Mesenchymal stem cell (in vitro differentiated cells and primary cell): ENCODE data around the gene HIKESHI.
"Not testable (repeated sequence)": the region's sequence is repeated elsewhere in the genome, so short reads cannot be mapped to it uniquely, and the experiment has no call there.

Experiments used
- DNase-seq: peaks from one replicate; pipeline ENCODE4 v3.0.0-alpha.2; 2013
- H2AFZ ChIP-seq: one replicate; pipeline ENCODE4 v1.6.1; 2013; ENCODE audit warnings: low read depth, mild to moderate bottlenecking, control low read depth, inconsistent platforms, low read length, moderate library complexity
- H2AK5ac ChIP-seq: 2 replicates; pipeline ENCODE4 v1.6.1; 2013; ENCODE audit warnings: low read length, moderate library complexity, mild to moderate bottlenecking, inconsistent platforms; ENCODE audit not compliant: severe bottlenecking
- H2BK120ac ChIP-seq: one replicate; pipeline ENCODE4 v1.6.1; 2013; ENCODE audit warnings: low read depth, mild to moderate bottlenecking, inconsistent platforms, low read length, moderate library complexity
- H2BK12ac ChIP-seq, 2 experiments: one replicate each; pipeline ENCODE4 v1.6.1; 2013; ENCODE audit warnings: inconsistent platforms in 2 of 2, low read length in 2 of 2, mild to moderate bottlenecking in 2 of 2, moderate library complexity in 2 of 2, control low read depth in 1 of 2
- H2BK15ac ChIP-seq: one replicate; pipeline ENCODE4 v1.6.1; 2013; ENCODE audit warnings: mild to moderate bottlenecking, low read depth, inconsistent platforms; ENCODE audit not compliant: poor library complexity, severe bottlenecking
- H2BK5ac ChIP-seq: 2 replicates; pipeline ENCODE4 v1.6.1; 2013; ENCODE audit warnings: low read depth, mild to moderate bottlenecking, low read length, control low read depth, inconsistent platforms; ENCODE audit not compliant: poor library complexity, severe bottlenecking
- H3K14ac ChIP-seq, 2 experiments: one replicate each; pipeline ENCODE4 v1.6.1; 2013; ENCODE audit warnings: inconsistent platforms in 2 of 2, low read length in 2 of 2, control low read depth in 1 of 2, mild to moderate bottlenecking in 1 of 2, moderate library complexity in 1 of 2
- H3K18ac ChIP-seq, 2 experiments: one replicate each; pipeline ENCODE4 v1.6.1; 2013; ENCODE audit warnings: inconsistent platforms in 2 of 2, low read length in 2 of 2, control low read depth in 1 of 2, low read depth in 1 of 2, mild to moderate bottlenecking in 1 of 2
- H3K23ac ChIP-seq, 2 experiments: one replicate each; pipeline ENCODE4 v1.6.1; 2013; ENCODE audit warnings: inconsistent platforms in 2 of 2, low read length in 2 of 2, mild to moderate bottlenecking in 2 of 2, moderate library complexity in 2 of 2, control low read depth in 1 of 2
- H3K27ac ChIP-seq: 2 replicates; pipeline ENCODE4 v1.5.1; 2013; ENCODE audit warnings: mild to moderate bottlenecking, moderate library complexity, low read length, control low read depth, inconsistent platforms; ENCODE audit not compliant: poor library complexity, severe bottlenecking
- H3K27me3 ChIP-seq, 2 experiments: 2 replicates each; pipeline versions ENCODE4 v1.6.1 to v1.7.0; 2013; ENCODE audit warnings: low read length in 2 of 2, mild to moderate bottlenecking in 2 of 2, moderate library complexity in 2 of 2, control low read depth in 1 of 2, inconsistent platforms in 1 of 2; ENCODE audit not compliant: control insufficient read depth in 1 of 2, insufficient read depth in 1 of 2
- H3K36me3 ChIP-seq, 2 experiments: 2 replicates each; pipeline versions ENCODE4 v1.6.1 to v1.7.0; 2013; ENCODE audit warnings: low read length in 2 of 2, control low read depth in 1 of 2, inconsistent platforms in 1 of 2, low read depth in 1 of 2, mild to moderate bottlenecking in 1 of 2; ENCODE audit not compliant: insufficient read depth in 2 of 2, control insufficient read depth in 1 of 2
- H3K4ac ChIP-seq, 2 experiments: one replicate each; pipeline ENCODE4 v1.6.1; 2013; ENCODE audit warnings: inconsistent platforms in 2 of 2, low read length in 2 of 2, mild to moderate bottlenecking in 2 of 2, moderate library complexity in 2 of 2, control low read depth in 1 of 2, low read depth in 1 of 2
- H3K4me1 ChIP-seq: 2 replicates; pipeline ENCODE4 v1.6.1; 2013; ENCODE audit warnings: low read depth, low read length, control low read depth; ENCODE audit not compliant: control insufficient read depth, insufficient read depth
- H3K4me2 ChIP-seq: 2 replicates; pipeline ENCODE4 v1.6.1; 2013; ENCODE audit warnings: low read length, mild to moderate bottlenecking, inconsistent platforms; ENCODE audit not compliant: poor library complexity, severe bottlenecking
- H3K4me3 ChIP-seq, 2 experiments: 2 replicates each; pipeline versions ENCODE4 v1.5.1 to v1.7.0; 2013; ENCODE audit warnings: low read length in 2 of 2, mild to moderate bottlenecking in 2 of 2, control low read depth in 1 of 2, low read depth in 1 of 2; ENCODE audit not compliant: insufficient read depth in 1 of 2
- H3K79me1 ChIP-seq: replicated peaks from 2 replicates; pipeline ENCODE4 v1.6.1; 2013; ENCODE audit warnings: mild to moderate bottlenecking, control low read depth, low read length, inconsistent platforms; ENCODE audit not compliant: poor library complexity, severe bottlenecking
- H3K9ac ChIP-seq: 2 replicates; pipeline ENCODE4 v1.7.0; 2013; ENCODE audit warnings: mild to moderate bottlenecking, low read length, moderate library complexity
- H3K9me3 ChIP-seq: 2 replicates; pipeline ENCODE4 v1.7.0; 2013; ENCODE audit warnings: mild to moderate bottlenecking, low read length; ENCODE audit not compliant: control insufficient read depth
- H4K8ac ChIP-seq: one replicate; pipeline ENCODE4 v1.6.1; 2013; ENCODE audit warnings: inconsistent platforms, mild to moderate bottlenecking, low read length, moderate library complexity
- H4K91ac ChIP-seq: one replicate; pipeline ENCODE4 v1.6.1; 2013; ENCODE audit warnings: mild to moderate bottlenecking, low read length, inconsistent platforms
- WGBS: methylation state at CpG from one replicate; pipeline ENCODE4 v1.1.7; 2013; ENCODE audit warnings: mixed read lengths; 5-methylcytosine and 5-hydroxymethylcytosine counted together

The HIKESHI gene

DNA sequence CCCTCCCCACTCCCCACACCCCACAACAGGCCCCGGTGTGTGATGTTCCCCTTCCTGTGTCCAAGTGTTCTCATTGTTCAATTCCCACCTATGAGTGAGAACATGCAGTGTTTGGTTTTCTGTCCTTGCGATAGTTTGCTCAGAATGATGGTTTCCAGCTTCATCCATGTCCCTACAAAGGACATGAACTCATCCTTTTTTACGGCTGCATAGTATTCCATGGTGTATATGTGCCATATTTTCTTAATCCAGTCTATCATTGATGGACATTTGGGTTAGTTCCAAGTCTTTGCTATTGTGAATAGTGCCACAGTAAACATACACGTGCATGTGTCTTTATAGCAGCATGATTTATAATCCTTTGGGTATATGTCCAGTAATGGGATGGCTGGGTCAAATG, 6.7 kb downstream of the HIKESHI start:
- not testable (repeated sequence) for H2BK120ac ChIP-seq, H3K4me3 ChIP-seq, H3K4ac ChIP-seq, H2AK5ac ChIP-seq, H3K4me1 ChIP-seq, H4K8ac ChIP-seq, H2AFZ ChIP-seq, H3K23ac ChIP-seq, H3K18ac ChIP-seq, H3K4me2 ChIP-seq, H3K79me1 ChIP-seq, H3K27ac ChIP-seq, H3K36me3 ChIP-seq, H4K91ac ChIP-seq, H2BK5ac ChIP-seq, H3K9ac ChIP-seq, H3K9me3 ChIP-seq, DNase-seq, H2BK12ac ChIP-seq, H3K27me3 ChIP-seq, H3K14ac ChIP-seq, H2BK15ac ChIP-seq
- no CpG with 5 or more reads among the region's 4 CpGs for WGBS

DNA sequence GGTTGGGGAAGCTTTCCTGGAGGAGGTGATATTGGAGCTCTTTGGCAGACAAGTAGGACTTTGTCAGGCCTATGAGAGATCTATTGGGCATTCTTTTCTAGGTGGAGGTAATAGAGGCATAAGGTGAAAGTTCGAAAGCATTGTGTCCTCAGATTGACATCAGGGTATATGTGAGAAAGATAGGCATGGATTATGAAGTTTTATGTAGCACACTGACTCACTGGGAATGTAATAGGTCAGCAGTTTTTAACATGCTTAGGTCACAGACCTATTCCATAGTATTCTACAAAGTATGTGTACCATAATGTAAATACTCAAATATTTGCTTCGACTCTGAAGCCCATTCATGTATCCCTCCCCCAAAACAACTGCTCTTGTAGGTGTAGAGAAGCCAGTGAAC, 11.8 kb downstream of the HIKESHI start:
- Histone ChIP-seq H2AFZ (no peak overlapping the region), H3K9ac (no peak overlapping the region), H3K4ac (no peak overlapping the region), H3K4me3 (no peak overlapping the region), H2BK15ac (no peak overlapping the region), H2BK5ac (no peak overlapping the region), H2BK120ac (no peak overlapping the region), H3K27me3 (no peaks in the 10 kb centered on the region), H3K4me1 (no peaks in the 10 kb centered on the region), H3K79me1 (peaks cover 8% of the 10 kb centered on the region), H3K36me3 (peaks cover 3 to 33% of the 10 kb centered on the region in 2 experiments), H3K4me2 (no peak overlapping the region), H3K18ac (no peak overlapping the region), H4K8ac (no peak overlapping the region), H2BK12ac (no peak overlapping the region), H3K14ac (no peak overlapping the region), H4K91ac (no peak overlapping the region), H3K9me3 (no peaks in the 10 kb centered on the region), H3K23ac (no peak overlapping the region), H3K27ac (no peak overlapping the region), H2AK5ac (no peak overlapping the region)
- no peak for DNase-seq
- 100% methylated on average over 1 of the region's 2 CpGs for WGBS

DNA sequence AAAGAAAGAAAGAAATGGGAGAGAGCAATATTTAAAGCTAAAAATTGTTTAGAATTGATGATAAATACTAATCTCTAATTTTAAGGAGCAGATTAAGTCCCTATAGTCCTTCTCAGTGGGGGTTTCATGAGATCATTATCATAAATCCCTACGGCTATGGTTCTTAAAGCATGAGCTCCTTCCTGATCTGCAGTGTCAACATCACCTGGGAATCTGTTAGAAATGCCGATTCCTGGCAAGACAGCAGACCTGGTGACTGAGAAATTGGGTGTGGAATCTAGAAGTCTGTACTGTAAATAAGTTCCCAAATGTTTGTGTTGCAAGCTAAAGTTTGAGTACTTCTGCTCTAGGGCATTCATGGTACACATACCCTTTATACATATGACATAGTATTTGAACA, 12.6 kb downstream of the HIKESHI start:
- Histone ChIP-seq H3K4me1 (no peaks in the 10 kb centered on the region), H3K9me3 (no peaks in the 10 kb centered on the region), H3K4me3 (no peak overlapping the region), H2BK12ac (no peak overlapping the region), H2BK15ac (no peak overlapping the region), H3K79me1 (peaks cover 12% of the 10 kb centered on the region), H3K4me2 (no peak overlapping the region), H3K14ac (no peak overlapping the region), H2AK5ac (no peak overlapping the region), H2AFZ (no peak overlapping the region), H2BK5ac (no peak overlapping the region), H3K9ac (no peak overlapping the region), H3K27ac (no peak overlapping the region), H2BK120ac (no peak overlapping the region), H4K8ac (no peak overlapping the region), H3K36me3 (peaks cover 9 to 40% of the 10 kb centered on the region in 2 experiments), H3K23ac (no peak overlapping the region), H4K91ac (no peak overlapping the region), H3K4ac (no peak overlapping the region), H3K18ac (no peak overlapping the region), H3K27me3 (no peaks in the 10 kb centered on the region)
- DNase-seq = no peak
- WGBS = 97% methylated on average over 2 of the region's 2 CpGs

DNA sequence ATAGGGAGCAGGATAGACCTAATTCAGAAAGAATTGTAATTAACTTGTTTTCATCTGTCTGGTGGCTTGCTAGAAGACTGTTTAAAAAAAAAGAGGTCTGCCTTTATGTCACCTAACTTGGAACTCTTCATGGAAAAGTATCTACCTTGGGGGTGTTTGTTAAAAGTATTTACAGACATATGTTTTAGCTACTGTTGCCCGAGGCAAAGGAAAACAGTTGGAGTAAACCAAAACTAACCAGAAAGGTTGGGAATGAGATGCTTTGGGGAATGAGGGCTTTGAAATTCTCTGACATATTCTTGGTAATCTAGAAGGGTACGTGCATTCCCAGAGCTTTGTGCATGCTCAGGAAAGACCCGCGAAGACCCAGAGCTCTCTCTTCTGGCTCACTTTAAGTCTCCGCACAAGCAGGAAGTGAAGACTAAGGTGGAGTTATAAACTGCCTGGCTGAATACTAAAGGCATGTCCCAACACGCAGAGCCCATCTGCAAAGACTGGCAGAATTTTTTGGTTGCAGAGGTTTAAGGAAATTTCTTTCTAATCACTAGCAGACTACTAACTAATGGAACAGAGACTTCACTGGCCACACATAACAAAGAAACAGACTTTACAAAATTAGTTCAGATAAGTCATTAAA, 33.2 kb downstream of the HIKESHI start:
- 100% methylated on average over 6 of the region's 6 CpGs for WGBS
- Histone ChIP-seq H2AFZ (no peak overlapping the region), H3K27ac (no peak overlapping the region), H3K14ac (no peak overlapping the region), H4K8ac (no peak overlapping the region), H3K79me1 (peaks cover 8% of the 10 kb centered on the region), H3K27me3 (no peaks in the 10 kb centered on the region), H2AK5ac (no peak overlapping the region), H3K4me3 (no peak overlapping the region), H3K4me2 (no peak overlapping the region), H3K18ac (no peak overlapping the region), H3K9me3 (no peaks in the 10 kb centered on the region), H3K4me1 (no peaks in the 10 kb centered on the region), H3K9ac (no peak overlapping the region), H2BK5ac (no peak overlapping the region), H2BK120ac (no peak overlapping the region), H4K91ac (no peak overlapping the region), H3K23ac (no peak overlapping the region), H2BK15ac (no peak overlapping the region), H2BK12ac (no peak overlapping the region), H3K36me3 (peaks cover 10 to 54% of the 10 kb centered on the region in 2 experiments), H3K4ac (no peak overlapping the region)
- DNase-seq = no peak
